HG03378 (cell line): ENCODE data around the gene ADCY5.
"Not testable (repeated sequence)": the region's sequence is repeated elsewhere in the genome, so short reads cannot be mapped to it uniquely, and the experiment has no call there.

Experiments used
- ATAC-seq: cut with Tn5 transposase; IDR thresholded peaks from one replicate; pipeline ENCODE4 v1.9.1; 2021; ENCODE audit warnings: mild to moderate bottlenecking, moderate library complexity; ENCODE audit not compliant: unreplicated experiment

The ADCY5 gene

DNA sequence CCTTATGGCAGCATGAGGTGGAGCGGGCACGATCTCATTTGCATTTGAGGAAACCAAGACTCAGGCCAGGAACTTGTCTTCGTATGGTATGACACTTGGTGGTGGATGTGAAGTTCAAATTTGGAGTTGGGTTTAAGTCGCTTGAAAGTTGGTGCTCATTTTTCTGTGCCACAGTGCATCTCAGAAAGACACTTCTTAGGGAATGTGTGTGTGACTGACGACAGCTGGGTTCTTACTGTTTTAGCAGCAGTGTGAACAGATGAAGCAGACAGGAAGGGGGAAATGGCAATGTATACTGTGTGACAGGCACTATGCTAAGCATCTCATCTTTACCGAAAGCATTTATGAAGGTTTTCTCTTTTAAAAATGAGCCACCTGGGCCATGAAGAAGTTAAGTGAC is 171.8 kb downstream of the ADCY5 start:
- ATAC-seq = no peak

DNA sequence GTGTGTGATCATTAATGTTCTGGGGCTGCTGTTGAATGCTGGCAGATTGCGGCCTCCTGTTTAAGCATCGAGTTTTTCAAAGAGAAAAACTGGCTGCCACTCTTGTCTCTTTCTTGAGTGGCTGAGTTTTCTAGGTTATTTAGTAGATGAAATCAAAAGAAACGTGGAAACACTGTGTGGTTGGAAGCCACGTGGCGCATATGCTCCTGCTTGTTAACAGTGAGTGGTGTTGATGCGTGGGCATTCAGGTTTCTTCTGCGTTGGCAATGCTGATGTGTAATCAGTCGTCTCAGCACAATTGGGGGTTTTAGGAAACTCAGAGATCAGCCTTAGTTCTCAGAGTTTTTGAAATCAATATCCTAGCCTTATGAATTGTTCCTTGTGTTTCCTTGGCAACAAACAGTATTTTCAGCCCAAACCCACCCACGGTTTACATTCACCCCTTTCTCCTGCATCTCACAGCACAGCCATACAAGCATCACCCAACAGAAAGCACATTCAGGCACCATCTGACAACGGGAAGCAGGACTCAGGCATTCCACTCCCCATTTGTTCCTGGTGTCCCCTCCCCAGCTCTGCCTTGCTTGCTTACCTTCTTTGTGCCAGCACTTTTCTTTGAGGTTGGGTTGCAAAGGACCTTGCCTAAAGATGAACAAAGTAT is 172.4 kb downstream of the ADCY5 start:
- no peak for ATAC-seq

DNA sequence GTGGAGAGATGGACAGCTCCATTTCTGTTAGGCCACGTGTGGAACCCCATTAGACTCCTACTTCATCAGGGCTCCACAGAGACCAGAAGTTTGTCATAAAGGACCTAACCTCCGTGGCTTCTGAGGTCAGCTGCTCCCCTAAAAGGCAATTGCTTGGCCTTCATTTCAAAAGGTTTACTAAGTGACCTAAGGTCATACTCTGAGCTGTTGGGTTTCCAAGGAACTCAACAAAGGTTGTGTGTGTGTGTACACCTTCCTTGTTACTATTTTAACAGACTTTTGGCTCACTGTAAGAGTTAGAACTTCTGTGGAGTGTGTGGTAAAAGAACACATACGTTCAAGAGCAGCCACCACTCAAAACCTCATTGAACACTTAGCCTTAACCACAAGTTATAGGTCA is 173.2 kb downstream of the ADCY5 start:
- no peak for ATAC-seq

DNA sequence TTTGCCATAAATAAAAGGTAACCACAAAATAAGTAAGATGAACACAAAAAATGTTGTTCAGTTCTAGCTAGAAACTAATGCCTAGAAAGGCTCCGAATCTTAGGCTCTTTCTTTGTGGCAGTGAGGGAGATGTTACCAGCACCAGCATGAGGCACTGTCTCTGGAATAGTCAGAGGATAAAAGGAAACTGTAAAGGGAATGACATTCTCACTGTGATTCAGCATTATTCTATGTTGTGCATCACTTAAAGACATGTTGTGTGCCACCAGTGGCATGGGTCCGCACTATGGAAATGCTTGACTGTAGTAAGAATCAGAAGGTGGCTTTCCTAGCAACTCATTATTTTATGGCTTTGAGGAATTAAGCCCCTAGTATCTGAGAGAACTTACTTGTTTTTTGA is 176.3 kb downstream of the ADCY5 start:
- ATAC-seq = no peak

DNA sequence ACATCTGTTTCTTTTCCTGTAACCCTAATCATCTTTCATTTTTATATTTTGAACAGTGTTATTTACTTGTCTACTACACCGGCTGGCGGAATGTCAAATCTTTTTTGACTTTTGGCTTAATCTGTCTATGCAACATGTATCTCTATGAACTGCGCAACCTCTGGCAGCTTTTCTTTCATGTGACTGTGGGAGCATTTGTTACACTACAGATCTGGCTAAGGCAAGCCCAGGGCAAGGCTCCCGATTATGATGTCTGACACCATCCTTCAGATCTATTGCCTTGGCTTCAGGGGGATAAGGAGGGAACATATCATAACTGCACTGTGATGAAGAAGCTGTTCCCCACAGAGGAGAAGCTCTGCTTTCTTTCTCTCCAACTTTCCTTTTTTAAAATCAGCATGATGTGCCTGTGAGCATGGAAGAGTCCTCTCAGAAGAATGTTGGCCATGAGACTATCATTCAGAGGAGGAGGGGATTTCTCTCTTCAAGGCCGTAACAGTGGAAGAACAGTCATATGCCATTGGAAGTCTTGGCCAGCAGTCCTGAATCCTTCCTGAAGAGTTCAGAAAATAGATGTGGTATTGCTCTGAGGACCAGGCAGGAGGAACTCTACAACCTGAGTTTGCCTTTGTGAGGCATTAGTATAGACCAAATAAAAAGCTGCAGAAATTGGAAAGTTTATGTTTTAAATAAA is 177.3 kb downstream of the ADCY5 start:
- no peak for ATAC-seq

DNA sequence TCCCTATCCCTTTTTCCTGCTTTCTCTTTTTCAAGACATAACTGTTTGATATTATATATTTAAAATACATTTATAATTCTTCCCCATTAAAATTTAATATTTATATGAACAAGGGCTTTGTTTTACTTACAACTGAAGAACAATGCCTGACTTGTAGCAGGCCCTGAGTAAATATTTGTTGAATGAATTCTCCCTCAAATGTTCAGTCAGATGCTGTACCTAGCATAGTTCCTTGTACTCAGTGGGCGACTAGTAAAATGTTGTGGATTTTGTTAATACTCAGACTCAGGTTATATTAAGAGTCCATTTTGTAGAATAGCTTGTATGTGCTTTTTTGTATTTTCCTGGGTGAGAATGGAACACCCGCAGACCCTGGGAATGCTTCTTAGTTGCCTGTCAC is 178.1 kb downstream of the ADCY5 start:
- no peak for ATAC-seq

DNA sequence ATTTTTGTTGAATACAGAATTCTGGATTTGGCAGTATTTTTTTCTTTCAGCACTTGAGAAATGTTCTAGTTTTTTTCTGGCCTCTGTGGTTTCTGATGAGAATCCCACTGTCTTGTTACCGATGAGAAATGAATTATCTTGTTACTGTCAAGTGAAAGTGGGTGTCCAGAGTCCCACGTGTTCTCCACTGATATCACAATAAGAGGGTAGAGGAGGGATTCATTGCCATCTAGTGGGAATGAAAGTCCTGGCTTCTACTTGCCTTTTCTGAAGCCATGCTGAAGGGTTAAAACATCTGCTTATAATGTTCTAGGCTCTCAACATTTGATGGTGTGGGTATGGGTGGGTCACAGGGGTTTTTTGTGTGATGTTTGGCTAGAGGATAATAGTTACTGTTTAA is 181.1 kb downstream of the ADCY5 start:
- ATAC-seq = no peak

DNA sequence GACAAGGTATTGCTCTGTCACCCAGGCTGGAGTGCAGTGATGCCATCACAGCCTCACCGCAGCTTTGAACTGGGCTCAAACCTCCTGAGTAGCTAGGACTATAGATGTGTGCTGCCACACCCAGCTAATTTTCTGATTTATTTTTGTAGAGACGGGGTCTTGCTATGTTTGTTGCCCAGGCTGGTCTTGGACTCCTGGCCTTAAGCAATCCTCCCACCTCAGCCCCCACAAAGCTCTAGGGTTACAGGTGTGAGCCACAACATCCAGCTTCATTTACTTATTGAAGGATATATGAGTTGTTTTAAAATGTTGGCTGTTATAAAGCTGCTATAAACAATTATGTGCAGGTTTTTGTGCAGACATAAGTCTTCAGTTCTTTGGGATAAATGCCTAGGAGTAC is 184.9 kb downstream of the ADCY5 start:
- ATAC-seq = no peak

DNA sequence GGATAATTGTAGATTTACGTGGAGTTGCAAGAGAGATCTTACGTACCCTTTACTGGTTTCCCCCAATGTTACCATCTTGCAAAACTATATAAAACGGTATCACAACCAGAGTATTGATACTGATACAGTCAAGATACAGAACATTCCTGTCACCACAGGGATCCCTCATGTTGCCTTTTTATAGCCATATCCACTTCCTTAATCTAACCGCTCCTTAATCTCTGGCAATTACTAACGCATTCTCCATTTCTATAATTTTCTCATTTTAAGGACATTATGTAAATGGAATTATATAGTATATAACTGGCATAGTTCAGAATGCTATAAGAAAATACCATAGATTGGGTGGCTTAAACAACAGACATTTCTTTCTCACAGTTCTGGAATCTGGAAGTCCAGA is 186.0 kb downstream of the ADCY5 start:
- ATAC-seq = no peak

DNA sequence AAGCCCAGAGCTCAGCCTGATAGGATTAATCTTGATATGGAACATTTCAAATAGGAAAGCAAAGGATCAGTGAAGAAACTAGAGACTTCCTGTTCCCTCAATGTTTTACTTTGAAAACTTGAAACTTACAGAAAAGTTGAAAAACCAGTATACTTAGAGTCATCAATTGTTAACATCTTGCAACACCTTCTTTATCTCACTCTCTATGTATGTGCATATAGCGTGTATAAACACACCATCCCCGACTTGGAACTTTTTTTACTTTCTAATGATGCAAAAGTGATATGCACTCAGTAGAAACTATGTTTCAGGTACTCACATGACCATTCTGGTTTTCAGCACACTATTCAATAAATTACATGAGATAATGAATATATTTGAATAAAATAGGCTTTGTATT is 186.7 kb downstream of the ADCY5 start:
- ATAC-seq = no peak

DNA sequence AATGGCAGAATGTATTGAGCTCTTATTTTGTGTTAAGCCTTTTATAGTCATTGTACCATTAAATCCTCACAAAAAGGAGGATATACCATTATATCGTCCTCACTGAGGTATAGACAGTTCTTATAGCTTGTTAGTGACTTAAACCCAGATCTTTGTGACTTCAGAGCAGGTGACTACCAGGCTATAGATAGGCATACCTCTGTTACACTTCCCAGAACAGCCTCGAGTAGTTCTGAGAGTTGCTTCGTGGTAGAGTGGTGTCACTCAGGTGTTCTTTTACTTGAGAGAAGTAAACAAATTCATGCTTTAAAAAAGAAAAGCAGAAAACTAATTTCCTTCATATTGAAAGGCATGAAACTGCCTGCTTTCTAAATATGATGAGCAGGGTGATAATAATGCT is 187.2 kb downstream of the ADCY5 start:
- ATAC-seq = no peak

DNA sequence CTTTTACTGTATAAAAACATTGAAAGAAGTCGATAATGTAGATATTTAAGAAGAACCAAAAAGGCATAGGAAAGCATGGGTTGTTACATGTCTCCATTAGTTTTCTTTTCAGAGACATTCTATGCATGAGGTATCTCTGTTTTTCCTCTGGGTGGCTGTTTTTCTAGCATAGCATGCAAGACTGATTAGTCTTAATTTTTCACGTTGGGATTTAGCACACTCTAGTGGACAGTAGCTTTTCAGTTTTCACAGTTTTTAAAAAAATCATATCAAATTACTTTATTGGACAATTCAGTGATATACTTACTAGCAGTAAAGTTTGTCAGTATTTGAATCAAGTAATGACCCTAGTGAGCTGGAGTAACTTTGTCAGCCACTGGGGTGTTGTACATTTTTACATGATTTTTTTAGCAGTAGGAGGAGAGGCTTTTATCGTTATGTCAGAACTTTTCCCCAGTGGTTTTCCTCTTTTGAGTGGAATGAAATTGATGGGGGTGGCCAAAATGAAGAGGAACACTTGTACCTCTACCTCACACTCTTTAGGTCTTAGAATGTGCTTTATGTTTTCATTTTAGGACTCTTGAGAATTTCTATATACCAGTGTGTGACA is 190.0 kb downstream of the ADCY5 start:
- ATAC-seq = no peak

DNA sequence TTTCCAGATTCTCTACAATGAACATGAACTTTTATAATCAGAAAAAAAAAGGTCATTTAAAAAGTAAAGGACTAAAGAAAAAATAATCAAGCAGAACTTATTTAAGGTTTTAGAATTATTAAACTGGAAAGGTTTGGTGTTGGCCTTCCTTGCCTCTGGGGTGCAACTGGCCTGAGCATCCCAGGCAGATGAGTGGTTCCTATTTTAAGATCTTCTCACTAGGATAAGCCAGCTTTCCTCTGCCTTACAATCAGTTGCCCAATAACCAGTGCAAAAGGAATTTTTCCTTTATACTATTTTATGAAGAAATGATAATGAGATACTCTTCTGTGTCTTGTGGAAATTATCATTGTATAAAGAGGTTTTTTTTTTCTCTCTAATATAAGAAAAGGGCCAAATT is 190.5 kb downstream of the ADCY5 start:
- ATAC-seq = no peak

DNA sequence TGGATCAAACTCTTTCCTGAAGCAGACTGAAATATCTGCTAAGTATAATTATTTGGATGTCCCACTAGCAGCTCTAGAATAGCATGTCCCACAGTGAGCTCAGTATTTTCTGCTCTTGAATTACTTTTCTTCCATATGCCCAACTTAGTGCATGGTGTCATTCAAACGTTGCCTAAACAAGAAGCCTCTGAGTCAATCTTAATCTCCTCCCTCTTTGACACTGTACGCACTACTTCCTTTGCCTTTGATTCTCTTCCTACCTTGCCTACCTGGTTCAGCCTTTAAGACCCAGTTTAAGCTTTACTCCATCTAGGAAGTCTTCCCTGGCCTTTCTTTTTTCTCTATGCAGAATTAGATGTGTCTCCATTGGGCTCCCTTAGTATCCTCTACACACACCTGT is 192.6 kb downstream of the ADCY5 start:
- ATAC-seq = no peak

DNA sequence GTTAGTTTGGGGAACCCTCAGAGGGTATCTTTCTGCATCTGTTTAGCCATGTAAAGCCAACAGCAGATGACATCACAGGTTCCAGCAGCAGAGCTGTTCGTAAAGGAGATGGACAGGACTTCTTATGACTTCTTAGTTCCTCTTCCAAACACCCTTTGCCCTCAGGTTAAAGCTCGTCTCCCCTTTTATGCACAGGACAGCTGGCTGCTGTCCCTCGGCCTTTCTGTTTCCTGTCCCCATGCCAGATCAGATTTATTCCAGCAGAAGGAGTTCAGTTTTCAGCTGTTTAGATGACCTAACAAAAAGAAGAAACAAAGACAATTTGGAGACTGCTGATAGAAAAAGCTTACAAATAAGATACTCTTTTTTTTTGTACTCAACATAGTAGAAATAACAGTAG is 202.0 kb downstream of the ADCY5 start:
- no peak for ATAC-seq

DNA sequence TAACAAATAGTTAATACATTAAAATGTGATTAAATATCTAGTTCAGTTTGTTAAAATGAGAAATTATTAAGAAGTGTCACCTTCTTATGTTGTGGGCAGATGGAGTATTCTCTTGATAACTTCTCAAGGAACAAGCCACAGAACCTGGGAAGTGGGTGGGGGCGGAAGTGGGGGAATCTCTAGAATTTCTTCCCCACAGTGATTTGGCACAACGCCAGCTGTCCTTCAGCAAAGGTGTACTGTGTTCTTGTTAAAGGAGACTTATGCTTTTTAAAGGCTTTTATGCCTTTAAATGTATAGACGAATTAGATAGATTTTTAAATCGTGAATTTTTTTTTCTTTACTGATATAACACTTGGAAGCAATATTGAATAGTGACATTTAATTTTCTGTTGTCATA is 204.8 kb downstream of the ADCY5 start:
- no peak for ATAC-seq

DNA sequence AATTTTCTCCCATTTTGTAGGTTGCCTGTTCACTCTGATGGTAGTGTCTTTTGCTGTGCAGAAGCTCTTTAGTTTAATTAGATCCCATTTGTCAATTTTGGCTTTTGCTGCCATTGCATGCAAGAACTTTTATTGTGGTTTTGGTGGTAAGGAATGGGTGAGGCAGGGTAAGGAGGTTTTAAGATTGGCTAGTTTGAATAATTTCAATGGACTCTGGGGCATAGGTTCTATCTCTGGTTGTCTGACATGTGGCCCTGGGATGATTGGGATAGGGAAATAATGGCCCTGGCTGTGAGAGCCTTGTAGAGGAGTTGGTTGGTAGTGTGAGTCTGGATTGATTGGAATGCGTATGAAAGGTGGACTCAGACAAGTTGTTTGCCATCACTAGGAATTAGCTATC is 209.1 kb downstream of the ADCY5 start:
- ATAC-seq = no peak

DNA sequence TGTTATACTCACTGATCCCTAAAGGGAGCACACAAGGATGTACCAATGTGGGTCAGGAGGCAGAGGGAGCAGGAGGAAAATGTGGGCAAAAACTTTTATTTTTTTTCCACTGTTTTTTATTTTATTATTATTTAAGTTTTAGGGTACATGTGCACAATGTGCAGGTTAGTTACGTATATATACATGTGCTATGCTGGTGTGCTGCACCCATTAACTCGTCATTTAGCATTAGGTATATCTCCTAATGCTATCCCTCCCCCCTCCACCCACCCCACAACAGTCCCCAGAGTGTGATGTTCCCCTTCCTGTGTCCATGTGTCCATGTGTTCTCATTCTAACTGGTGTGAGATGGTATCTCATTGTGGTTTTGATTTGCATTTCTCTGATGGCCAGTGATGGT is 209.7 kb downstream of the ADCY5 start:
- ATAC-seq = not testable (repeated sequence)

DNA sequence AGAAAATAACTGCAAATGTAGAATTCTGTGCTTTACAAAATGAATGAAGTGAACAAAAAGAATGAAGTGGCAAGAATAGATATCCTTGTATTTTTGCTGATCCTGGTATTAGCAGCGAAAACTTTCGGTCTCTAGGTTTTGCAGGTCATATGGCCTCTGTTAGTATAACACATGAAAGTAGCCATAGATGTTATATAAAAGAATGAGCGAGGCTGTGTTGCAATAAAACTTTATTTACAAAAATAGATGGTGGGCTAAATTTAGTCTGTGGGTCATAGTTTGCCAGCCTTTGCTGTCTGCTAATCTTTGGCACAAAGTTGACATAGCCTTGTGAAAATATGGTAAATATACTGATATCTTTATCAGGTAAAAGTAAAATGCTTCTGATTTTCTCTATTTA is 212.0 kb downstream of the ADCY5 start:
- ATAC-seq = no peak
